ENCODE measurements around the gene ZBTB46.

ZBTB46 gene

DNA sequence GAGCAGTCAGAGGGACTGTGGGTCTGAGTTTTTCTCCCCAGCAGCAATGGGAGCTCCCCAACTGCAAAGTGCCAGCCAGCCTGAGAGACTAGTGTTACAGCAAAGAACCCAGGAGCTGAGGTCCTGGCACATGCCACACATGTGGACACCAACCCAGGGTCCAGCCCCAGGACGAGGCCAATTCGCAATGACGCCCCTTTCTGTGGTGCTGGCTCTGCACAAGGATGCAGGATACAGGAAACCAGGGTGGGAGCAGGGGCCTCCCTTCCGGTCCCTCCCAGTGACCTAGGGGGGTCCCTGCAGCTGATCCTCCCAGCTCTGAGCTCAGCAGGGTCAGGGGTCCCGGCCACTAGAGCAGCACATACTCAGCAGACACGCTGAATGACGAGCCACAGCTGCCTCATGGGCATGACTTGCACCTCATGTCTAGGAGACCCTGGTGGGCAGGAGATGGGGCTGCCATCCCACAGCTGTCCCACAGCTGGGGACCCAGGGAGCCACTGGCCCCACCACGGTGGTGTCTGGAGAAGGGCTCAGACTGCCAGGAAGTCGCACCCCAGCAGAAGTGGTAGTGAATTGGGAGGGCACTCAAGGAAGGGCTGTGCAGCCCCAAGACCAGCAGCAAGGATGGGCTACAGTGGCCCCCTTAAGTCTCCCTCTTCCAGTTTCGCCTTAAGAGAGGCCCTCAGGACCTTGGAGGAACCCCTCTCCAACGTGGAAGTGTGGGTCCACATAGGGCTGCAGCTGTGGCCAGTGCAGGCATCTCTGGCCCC is 126.9 kb downstream of the ZBTB46 start:
- no peak for DNase-seq (ENCODE audit: low read depth in 1 of 2, low spot score in 1 of 2)
- in situ Hi-C loops (cut with HindIII; ENCODE audit: low pct_unique_long_range_greater_than_20kb, low sequenced_read_pairs): no loop called here

DNA sequence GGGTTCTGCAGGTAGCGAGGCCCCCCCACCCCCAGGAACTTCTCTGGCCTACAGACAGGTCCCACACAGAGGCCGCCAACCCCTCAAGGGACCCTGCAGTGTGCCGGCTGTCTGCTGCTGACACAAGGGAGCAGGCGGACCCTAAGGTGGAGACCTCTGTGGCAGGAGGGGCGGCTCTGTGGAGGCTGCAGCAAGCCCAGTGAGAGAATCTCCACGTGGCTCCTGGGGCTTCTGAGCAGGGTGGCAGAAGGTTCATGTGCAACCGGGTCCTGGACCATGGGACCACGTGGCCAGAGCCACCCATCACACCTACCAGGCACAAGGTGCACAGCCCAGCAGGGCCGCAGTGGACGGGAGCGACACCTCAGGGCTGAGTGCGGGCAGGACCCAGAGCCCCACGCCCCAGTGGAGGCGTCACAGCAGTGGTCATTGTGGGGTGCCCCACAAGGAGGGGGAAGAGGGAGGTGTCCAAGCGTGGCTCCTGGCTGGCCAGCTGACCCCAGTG is 127.5 kb downstream of the ZBTB46 start:
- DNase-seq (ENCODE audit: low read depth in 1 of 2, low spot score in 1 of 2): no peak
- in situ Hi-C loops (cut with HindIII; ENCODE audit: low pct_unique_long_range_greater_than_20kb, low sequenced_read_pairs): no loop called here
- TF ChIP-seq JUND (IDR thresholded peaks at IDR 0.05; ENCODE audit: low read depth): no peak

More for the DNA sequence above, 126.9 kb downstream of the ZBTB46 start:
- TF ChIP-seq JUND (IDR thresholded peaks at IDR 0.05; ENCODE audit: low read depth): no peak

DNA sequence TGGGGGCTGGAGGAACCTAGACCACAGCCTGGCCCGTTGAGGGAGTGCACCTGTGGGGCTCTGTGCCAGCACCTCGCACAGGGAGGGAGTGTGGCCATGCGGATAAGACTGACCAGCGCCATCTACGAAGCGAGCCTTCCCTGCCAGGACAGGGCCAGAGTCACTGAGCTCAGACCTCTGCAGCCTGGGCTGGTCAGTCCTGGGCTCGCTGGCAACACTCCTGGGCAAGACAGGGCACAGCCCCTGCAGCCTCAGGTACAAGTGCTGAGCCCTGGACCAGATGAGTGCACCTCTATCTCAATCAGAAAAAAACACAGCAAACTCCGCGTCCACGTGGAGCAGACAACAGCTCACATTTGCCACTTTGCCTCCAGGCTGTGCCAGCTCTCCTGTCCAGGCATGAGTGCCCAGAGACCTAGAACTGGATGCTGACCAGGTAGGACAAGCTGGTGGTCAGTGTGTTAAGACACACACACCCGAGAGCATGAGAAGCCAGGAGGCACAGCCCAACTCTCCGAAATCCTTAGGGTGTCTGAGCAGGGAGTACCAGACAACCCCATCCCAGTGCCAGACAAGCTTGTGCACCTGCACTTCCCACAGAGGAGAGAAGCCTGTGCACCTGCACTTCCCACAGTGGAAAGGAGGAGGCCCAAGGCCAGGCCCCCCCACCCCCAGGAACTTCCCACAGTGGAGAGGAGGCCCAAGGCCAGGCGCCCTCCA is 128.2 kb downstream of the ZBTB46 start:
- in situ Hi-C loops (cut with HindIII; ENCODE audit: low pct_unique_long_range_greater_than_20kb, low sequenced_read_pairs): no loop called here

DNA sequence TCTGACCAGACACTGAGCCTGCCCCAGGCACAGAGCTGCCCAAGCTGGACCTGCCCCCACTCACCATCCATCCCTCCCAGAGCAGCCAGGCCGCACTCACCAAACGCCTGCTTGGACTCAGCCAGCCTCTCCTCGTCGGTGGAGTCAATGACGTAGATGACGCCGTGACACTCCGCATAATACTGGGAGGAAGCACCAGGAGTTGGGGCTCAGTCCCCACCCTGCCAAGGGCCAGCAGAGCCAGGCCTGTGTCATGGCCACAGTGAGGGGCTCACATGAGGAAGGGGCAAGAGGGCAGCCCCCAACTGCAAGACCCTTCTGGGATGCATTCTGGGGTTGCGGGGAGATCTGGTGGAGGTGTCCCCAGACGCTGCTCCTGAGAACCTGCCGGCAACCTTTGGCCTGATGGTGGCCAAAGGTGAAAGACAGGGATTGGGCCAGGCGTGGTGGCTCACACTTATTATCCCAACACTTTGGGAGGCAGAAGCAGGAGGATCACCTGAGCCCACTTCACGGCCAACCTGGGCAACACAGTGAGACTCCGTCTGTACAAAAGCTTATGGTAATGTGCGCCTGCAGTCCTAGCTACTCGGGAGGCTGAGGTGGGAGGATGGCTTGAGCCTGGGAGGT is 128.9 kb downstream of the ZBTB46 start:
- DNase-seq (ENCODE audit: low read depth in 1 of 2, low spot score in 1 of 2): no peak
- TF ChIP-seq JUND (IDR thresholded peaks at IDR 0.05; ENCODE audit: low read depth): no peak
- in situ Hi-C loops (cut with HindIII; ENCODE audit: low pct_unique_long_range_greater_than_20kb, low sequenced_read_pairs): no loop called here

More for the DNA sequence above, 128.2 kb downstream of the ZBTB46 start:
- no peak for DNase-seq (ENCODE audit: low read depth in 1 of 2, low spot score in 1 of 2)
- TF ChIP-seq JUND (IDR thresholded peaks at IDR 0.05; ENCODE audit: low read depth): no peak

DNA sequence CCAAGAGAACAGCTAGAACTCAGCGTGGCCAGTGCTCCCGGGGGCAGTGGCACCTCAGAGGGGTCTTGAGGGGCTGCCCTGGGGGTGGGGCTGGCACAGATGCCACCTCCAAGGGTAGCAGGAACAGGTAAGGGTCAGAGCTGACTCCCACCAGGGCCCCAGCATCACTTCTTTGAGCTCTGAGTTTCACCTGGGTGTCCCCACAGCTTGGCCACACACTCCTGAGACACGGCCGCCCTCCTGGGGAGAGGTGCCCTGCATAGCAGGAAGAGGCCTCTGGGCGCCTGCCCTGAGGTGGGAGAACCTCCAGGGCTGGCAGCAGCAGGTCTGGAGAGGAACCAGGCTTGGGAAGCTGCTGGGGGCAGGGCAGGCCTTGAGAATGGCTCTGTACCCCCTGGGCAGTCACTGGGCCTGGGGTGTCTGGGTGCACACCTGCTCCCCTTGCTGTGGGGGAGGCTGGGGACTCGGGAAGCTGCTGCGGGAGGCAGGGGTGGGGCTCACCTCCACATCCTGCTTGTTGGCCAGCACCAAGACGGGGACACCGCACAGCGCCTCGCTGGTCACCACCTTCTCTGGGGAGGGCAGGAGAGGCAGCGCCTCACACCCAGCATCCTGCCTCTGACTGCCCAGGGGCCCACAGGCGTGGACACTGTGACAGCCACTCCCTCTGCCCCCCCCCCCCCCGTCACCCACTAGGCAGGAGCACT is 129.6 kb downstream of the ZBTB46 start:
- DNase-seq (ENCODE audit: low read depth in 1 of 2, low spot score in 1 of 2): no peak
- in situ Hi-C loops (cut with HindIII; ENCODE audit: low pct_unique_long_range_greater_than_20kb, low sequenced_read_pairs): no loop called here
- TF ChIP-seq JUND (IDR thresholded peaks at IDR 0.05; ENCODE audit: low read depth): no peak

DNA sequence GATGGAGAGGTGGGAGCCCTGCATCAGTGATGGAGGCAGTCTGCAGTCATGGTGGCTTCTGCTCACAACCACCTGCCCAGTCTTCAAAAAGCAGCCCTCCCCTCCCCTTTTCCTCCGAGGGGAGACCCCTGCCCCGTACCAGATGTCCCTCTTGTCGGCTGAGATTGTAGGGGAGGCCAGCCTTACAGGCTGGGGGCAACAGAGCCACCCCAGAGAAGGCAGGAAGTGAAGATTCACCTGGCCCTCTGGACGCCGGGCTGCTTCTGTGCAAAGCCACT is 130.1 kb downstream of the ZBTB46 start:
- in situ Hi-C loops (cut with HindIII; ENCODE audit: low pct_unique_long_range_greater_than_20kb, low sequenced_read_pairs): no loop called here
- no peak for TF ChIP-seq JUND (IDR thresholded peaks at IDR 0.05; ENCODE audit: low read depth)
- DNase-seq (ENCODE audit: low read depth in 1 of 2, low spot score in 1 of 2): no peak

DNA sequence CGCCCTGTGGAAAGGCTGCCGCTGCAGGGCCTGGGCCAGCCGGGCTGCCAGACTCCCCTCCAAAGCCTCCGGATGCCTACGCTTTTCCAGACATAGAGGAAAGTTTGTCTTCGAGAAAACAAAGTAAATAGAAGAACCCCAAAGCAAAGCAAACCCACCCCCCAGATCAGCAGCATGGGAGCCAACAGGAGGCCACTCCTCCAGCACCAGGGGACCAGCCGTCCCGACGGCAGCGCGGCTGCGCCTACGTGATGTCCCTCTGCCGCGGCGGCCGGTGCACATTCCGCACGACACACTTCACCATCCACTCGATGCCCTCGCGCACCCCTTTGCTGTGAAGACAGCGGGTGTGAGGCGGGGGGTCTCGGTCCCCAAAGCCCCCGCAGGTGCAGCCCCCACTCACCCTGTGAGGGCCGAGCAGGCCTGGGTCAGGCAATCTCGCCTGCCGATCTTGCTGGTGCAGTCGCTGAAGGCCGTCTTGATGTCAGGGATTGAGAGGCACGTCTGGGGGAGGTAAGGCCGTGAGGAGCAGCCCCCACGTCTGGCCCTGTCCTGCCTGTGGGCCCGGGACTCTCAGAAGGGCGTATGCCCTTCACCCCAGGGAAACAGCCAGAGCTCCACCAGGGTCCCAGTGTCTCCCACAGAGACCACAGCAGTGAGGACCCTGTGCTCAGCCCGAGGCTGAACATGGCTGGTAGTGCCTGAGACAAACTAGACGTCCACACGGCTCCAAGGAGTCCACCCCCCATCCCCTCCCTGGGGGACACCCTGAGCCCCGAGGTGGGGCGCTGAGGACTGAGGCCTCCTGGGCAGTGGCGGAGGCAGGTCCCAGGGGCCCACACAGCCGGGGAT is 130.6 kb downstream of the ZBTB46 start:
- in situ Hi-C loops (cut with HindIII; ENCODE audit: low pct_unique_long_range_greater_than_20kb, low sequenced_read_pairs): no loop called here
- no peak for TF ChIP-seq JUND (IDR thresholded peaks at IDR 0.05; ENCODE audit: low read depth)

DNA sequence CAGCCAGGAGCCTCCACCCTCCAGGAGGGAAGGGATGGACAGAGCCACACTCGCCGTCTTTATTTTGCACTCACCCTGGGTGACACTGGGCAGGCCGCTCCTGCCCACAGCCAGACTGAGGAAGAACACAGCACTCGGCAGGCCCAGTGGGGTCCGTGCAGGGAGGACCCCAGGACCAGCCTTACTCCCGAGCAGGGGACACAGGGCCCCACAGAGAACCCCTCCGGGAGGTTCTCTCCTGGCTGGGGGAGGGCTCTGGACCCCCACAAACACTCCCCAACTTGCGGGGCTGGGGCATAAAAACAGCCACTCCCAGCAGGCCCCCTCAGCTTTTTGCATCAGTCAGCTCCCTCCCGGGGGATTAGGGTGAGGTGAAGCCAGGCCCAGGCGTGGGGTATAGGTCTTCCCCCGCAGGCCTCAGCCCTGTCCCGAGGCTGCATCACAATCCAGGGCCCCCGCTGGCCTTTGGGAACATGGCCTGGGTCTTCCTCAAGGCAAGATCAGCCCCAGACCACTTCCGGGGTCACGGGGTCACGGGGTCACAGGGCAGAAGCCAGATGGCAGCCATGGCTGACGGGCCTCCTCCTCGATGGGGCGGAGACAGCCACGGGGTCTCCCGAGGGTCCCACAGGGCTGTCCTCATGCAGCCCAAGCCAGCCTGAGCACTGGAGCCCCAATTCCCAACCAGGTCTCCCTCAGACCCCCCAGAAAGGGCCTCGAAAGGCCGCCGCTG is 131.4 kb downstream of the ZBTB46 start:
- no peak for TF ChIP-seq JUND (IDR thresholded peaks at IDR 0.05; ENCODE audit: low read depth)
- in situ Hi-C loops (cut with HindIII; ENCODE audit: low pct_unique_long_range_greater_than_20kb, low sequenced_read_pairs): no loop called here
- no peak for DNase-seq (ENCODE audit: low read depth in 1 of 2, low spot score in 1 of 2)

More for the DNA sequence above, 130.6 kb downstream of the ZBTB46 start:
- DNase-seq (ENCODE audit: low read depth in 1 of 2, low spot score in 1 of 2): no peak

DNA sequence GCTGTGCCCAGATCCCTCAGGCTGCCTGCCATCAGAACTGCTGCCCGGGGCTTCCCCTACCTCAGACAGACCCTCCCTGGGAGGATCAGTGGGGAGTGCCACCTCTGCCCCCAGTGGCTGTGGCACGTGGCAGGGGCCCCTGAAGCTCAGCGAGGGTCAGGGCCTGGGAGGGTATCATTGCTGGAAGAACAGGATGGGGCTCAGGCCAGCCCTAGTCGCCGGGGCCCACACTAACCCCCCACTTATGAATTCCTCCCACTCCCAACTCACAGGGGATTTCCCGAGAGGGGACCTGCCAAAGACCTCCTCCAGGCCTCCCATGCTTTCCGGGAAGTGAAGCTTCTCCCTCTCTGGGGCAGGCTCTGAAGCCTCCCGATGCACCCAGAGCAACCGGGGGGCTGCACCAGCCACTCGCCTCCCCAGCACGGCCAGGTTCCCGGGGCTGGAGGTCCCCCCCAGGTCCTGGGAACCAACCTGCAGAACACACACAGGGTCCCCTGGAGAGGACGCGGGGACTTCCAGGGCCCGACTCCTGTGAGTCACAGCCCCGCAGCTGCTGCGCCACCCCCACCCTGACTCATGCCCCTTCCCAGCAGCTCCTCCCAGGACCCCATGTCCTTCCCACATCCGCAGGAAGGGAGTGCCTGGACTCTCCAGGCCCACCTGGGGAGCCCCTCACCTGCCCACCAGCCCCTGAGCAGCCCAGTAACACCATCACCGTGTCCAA is 132.2 kb downstream of the ZBTB46 start:
- in situ Hi-C loops (cut with HindIII; ENCODE audit: low pct_unique_long_range_greater_than_20kb, low sequenced_read_pairs): no loop called here
- DNase-seq (ENCODE audit: low read depth in 1 of 2, low spot score in 1 of 2): no peak
- no peak for TF ChIP-seq JUND (IDR thresholded peaks at IDR 0.05; ENCODE audit: low read depth)

DNA sequence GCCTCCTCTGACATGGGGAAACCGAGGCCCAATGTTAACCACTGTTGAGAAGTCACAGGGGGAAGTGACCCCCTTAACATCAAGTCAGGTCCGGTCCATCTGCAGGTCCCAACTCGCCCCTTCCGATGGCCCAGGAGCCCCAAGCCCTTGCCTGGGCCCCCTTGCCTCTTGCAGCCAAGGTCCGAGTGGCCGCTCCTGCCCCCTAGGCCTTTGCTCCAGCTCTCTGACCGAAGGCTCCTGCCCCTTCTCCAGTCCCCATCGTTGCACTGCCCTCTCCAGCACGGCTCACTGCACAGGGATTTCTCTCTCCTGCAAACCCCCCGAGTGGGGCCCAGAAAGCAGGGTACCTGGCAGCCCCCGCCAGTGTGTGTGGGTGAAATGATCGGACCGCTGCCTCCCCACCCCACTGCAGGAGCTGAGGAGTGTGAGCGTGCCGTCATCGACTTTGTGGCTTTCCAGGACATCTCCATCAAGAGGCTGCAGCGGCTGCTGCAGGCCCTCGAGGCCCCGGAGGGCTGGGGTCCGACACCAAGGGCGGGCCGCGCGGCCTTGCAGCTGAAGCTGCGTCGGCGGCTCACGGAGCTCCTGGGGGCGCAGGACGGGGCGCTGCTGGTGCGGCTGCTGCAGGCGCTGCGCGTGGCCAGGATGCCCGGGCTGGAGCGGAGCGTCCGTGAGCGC is 133.1 kb downstream of the ZBTB46 start:
- no peak for TF ChIP-seq JUND (IDR thresholded peaks at IDR 0.05; ENCODE audit: low read depth)
- in situ Hi-C loops (cut with HindIII; ENCODE audit: low pct_unique_long_range_greater_than_20kb, low sequenced_read_pairs): no loop called here
- no peak for DNase-seq (ENCODE audit: low read depth in 1 of 2, low spot score in 1 of 2)
